Fibroblast of lung (primary cell): Measurements from ENCODE around the gene FRMD6.

Experiments used
- CTCF ChIP-seq, 2 donors: IDR thresholded peaks in 1 of 2; conservative IDR thresholded peaks in 1 of 2; 1 replicate in 1 of 2; 2 replicates in 1 of 2; pipeline ENCODE4 v1.5.1; 2011 to 2012; ENCODE audit warnings: low read length in 2 of 2, control low read depth in 1 of 2, inconsistent platforms in 1 of 2, low read depth in 1 of 2, mild to moderate bottlenecking in 1 of 2
- EZH2 ChIP-seq: IDR thresholded peaks from 2 replicates; pipeline ENCODE4 v1.5.1; 2012; ENCODE audit warnings: low read length, control low read depth, mild to moderate bottlenecking; ENCODE audit errors: missing control alignments

- TF ChIP-seq CTCF (conservative IDR thresholded peaks at IDR 0.05 in 1 of 2, IDR thresholded peaks at IDR 0.05 in 1 of 2; ENCODE audit: low read depth in 1 of 2, low read length in 2 of 2) (no peak), EZH2 (no peak)
Measured at GRCh38 chr14:51680031-51680430, 28.3 kb downstream of the FRMD6 start.
